HepG2 (cell line): ENCODE measurements around the gene ANKZF1. TPM values are rescaled to one million over a fixed set of nuclear protein-coding genes. Genes with fewer than 3 reads are reported as not detected.

ENCODE experiments used
- ATAC-seq: fragments of 200-7000 bp; cut with Tn5 transposase; 3 replicates; pipeline ENCODE4 v1.9.1; 2020; ENCODE audit warnings: mild to moderate bottlenecking, moderate library complexity
- BruUV-seq: library from RNA; stranded (reverse); fragments of 400-500 nt; replicated peaks from 2 replicates; lab custom pipeline; 2021; lab: Mats Ljungman, UMichigan
- CTCF ChIA-PET: fragments of 300-600 bp; formaldehyde crosslinking; extraction: SDS; loops from one replicate; lab custom pipeline; 2021; ENCODE audit warnings: low total read pairs, inconsistent platforms, low intra/inter-chr PET ratio; lab: Yijun Ruan, JAX
- POLR2A ChIA-PET: fragments of 350-600 bp; sonication (Branson Sonifier 250); formaldehyde crosslinking; loops from one replicate; lab custom pipeline; 2020; ENCODE audit warnings: antibody characterized with exemption, inconsistent platforms; lab: Yijun Ruan, JAX
- DNase-seq: peaks from one replicate; pipeline ENCODE4 v3.0.0-alpha.2; 2015; ENCODE audit warnings: low spot score
- FAIRE-seq: peaks from 3 replicates; lab custom pipeline; 2011; peaks lifted over from hg19 to GRCh38; lab: Jason Lieb, UNC
- H2AFZ ChIP-seq: one replicate; pipeline ENCODE4 v1.6.1; 2011; ENCODE audit warnings: low read length, inconsistent platforms
- H3K27ac ChIP-seq: fragments of 300-600 bp; 3 replicates; pipeline ENCODE4 v1.8.0; 2011; ENCODE audit warnings: mixed run types, mild to moderate bottlenecking, mixed read lengths, low read length, inconsistent platforms; ENCODE audit not compliant: insufficient read depth; ENCODE audit errors: extremely low read length
- H3K27me3 ChIP-seq, 2 experiments: fragments of 200-600 bp in 1 of 2; 2 replicates in 1 of 2; 3 replicates in 1 of 2; pipeline versions ENCODE4 v1.6.0 to v1.8.0; 2011; ENCODE audit warnings: low read length in 2 of 2, mild to moderate bottlenecking in 2 of 2, moderate library complexity in 2 of 2, inconsistent platforms in 1 of 2; ENCODE audit not compliant: insufficient read depth in 2 of 2, control insufficient read depth in 1 of 2
- H3K36me3 ChIP-seq, 2 experiments: fragments of 200-600 bp in 1 of 2; replicated peaks in 1 of 2; 2 replicates in 1 of 2; 3 replicates in 1 of 2; pipeline versions ENCODE4 v1.5.1 to v1.8.0; 2011; ENCODE audit warnings: low read length in 2 of 2, inconsistent platforms in 1 of 2; ENCODE audit not compliant: insufficient read depth in 2 of 2, control insufficient read depth in 1 of 2
- H3K4me1 ChIP-seq: 2 replicates; pipeline ENCODE4 v1.5.1; 2012; ENCODE audit warnings: low read length, inconsistent platforms; ENCODE audit not compliant: insufficient read depth
- H3K4me2 ChIP-seq: 2 replicates; pipeline ENCODE4 v1.6.0; 2011; ENCODE audit warnings: low read depth, low read length, inconsistent platforms
- H3K4me3 ChIP-seq, 3 experiments: fragments of 200-600 bp in 1 of 3; sonication (generic), shearing (Covaris generic) in 1 of 3; replicated peaks in 1 of 3; 2 replicates each; pipeline ENCODE4 v1.5.1; 2011 to 2016; ENCODE audit warnings: low read length in 3 of 3, inconsistent platforms in 2 of 3, low read depth in 2 of 3, mild to moderate bottlenecking in 2 of 3, control low read depth in 1 of 3, mixed read lengths in 1 of 3; ENCODE audit not compliant: insufficient read depth in 1 of 3
- H3K79me2 ChIP-seq: one replicate; pipeline ENCODE4 v1.6.1; 2011; ENCODE audit warnings: low read length, inconsistent platforms; ENCODE audit not compliant: insufficient read depth
- H3K9ac ChIP-seq: 2 replicates; pipeline ENCODE4 v1.6.0; 2011; ENCODE audit warnings: mild to moderate bottlenecking, low read depth, low read length, inconsistent platforms; ENCODE audit not compliant: insufficient read depth
- H3K9me3 ChIP-seq: 2 replicates; pipeline ENCODE4 v1.5.1; 2012; ENCODE audit warnings: mild to moderate bottlenecking, low read length
- H4K20me1 ChIP-seq: 2 replicates; pipeline ENCODE4 v1.6.0; 2011; ENCODE audit warnings: inconsistent platforms, mild to moderate bottlenecking, low read length, moderate library complexity; ENCODE audit not compliant: insufficient read depth
- CTCF ChIP-seq: sonication (generic); formaldehyde crosslinking; IDR thresholded peaks from 2 replicates; pipeline ENCODE4 v1.5.0; 2020; ENCODE audit warnings: mild to moderate bottlenecking, missing genetic modification reagents, moderate library complexity
- DZIP1 ChIP-seq: sonication (generic); formaldehyde crosslinking; IDR thresholded peaks from 2 replicates; pipeline ENCODE4 v1.5.0; 2020; ENCODE audit warnings: mild to moderate bottlenecking, missing genetic modification reagents
- PCBP2 ChIP-seq: fragments of 200-400 bp; formaldehyde crosslinking; optimal IDR thresholded peaks from 2 replicates; pipeline ENCODE3; 2018; ENCODE audit warnings: low read length, low read depth; ENCODE audit not compliant: poor library complexity, severe bottlenecking
- UBTF ChIP-seq: sonication (generic); formaldehyde crosslinking; IDR thresholded peaks from 2 replicates; pipeline ENCODE4 v1.4.0; 2020; ENCODE audit warnings: mild to moderate bottlenecking, missing genetic modification reagents
- ZNF18 ChIP-seq: sonication (generic); formaldehyde crosslinking; IDR thresholded peaks from 2 replicates; pipeline ENCODE4 v1.8.0; 2022; ENCODE audit warnings: mild to moderate bottlenecking, missing genetic modification reagents; ENCODE audit not compliant: insufficient replicate concordance
- ZNF512B ChIP-seq: sonication (generic); formaldehyde crosslinking; IDR thresholded peaks from 2 replicates; pipeline ENCODE4 v1.5.1; 2020; ENCODE audit warnings: missing genetic modification reagents, mild to moderate bottlenecking, borderline replicate concordance
- ZNF572 ChIP-seq: sonication (generic); formaldehyde crosslinking; IDR thresholded peaks from 2 replicates; pipeline ENCODE4 v1.5.1; 2020; ENCODE audit warnings: mild to moderate bottlenecking, missing genetic modification reagents
- ZNF746 ChIP-seq: sonication (generic); formaldehyde crosslinking; IDR thresholded peaks from 2 replicates; pipeline ENCODE4 v1.8.0; 2022; ENCODE audit warnings: mild to moderate bottlenecking, missing genetic modification reagents
- WGBS: methylation state at CpG from one replicate; pipeline ENCODE4 v1.1.6; 2017; ENCODE audit warnings: low lambda C conversion rate; 5-methylcytosine and 5-hydroxymethylcytosine counted together
- in situ Hi-C: cut with HindIII; loops from 2 replicates; pipeline ENCODE4 v1.10.0; 2017; ENCODE audit warnings: low pct_unique_long_range_greater_than_20kb; ENCODE audit not compliant: extremely low pct_ligation_motif_present
- intact Hi-C: fragments of 100-400 bp; cut with micrococcal nuclease; formaldehyde crosslinking; loops from one replicate; pipeline ENCODE4 v1.10.0; 2022; ENCODE audit not compliant: unreplicated experiment
- polyA plus RNA-seq, 8 experiments: library from polyadenylated mRNA; depleted of rRNA in 3 of 8; stranded (reverse) in 7 of 8; unstranded in 1 of 8; fragments of >200 nt; fragmentation: Illumina TruSeq in 4 of 8; extraction: Trizol in 4 of 8; gene quantifications; 2 replicates each; pipeline versions ENCODE4 v1.2.1 to v1.2.3, GENCODE V29; 2011 to 2016; ENCODE audit warnings: low read depth in 4 of 8, missing spikeins in 1 of 8, mixed read lengths in 1 of 8; ENCODE audit not compliant: insufficient read depth in 1 of 8
- total RNA-seq, 5 experiments: library from RNA; depleted of rRNA; stranded (reverse); fragments of >200 nt; fragmentation: Illumina TruSeq; extraction: Trizol; gene quantifications; 2 replicates each; pipeline ENCODE4 v1.2.3, GENCODE V29; 2016; ENCODE audit warnings: low read depth in 1 of 5

The ANKZF1 gene
- total and polyA plus RNA-seq, 2 of the 13 experiments (the other 11 are each of a cell fraction or from before 2014, with no cell fraction given): 25.3 to 128 TPM

- Histone ChIP-seq H3K4me1 (peaks cover 27% of the 10 kb centered on the region), H4K20me1 (no peaks in the 10 kb centered on the region), H3K4me3 (peak overlapping the region; percentile 59 to 77 (median 73)), H3K27ac (peak overlapping the region; percentile 62), H3K79me2 (no peaks in the 10 kb centered on the region), H3K9me3 (no peaks in the 10 kb centered on the region), H3K36me3 (peaks cover 4 to 10% of the 10 kb centered on the region in 2 experiments; a peak in 4 of 5 replicates), H2AFZ (no peak overlapping the region), H3K4me2 (peak overlapping the region; percentile 96), H3K9ac (peak overlapping the region; percentile 80), H3K27me3 (no peaks in the 10 kb centered on the region)
- DNase-seq (no peak), FAIRE-seq (no peak), ATAC-seq (peak; percentile 8)
- intact Hi-C loops: loop anchor here (1.0 kb wide), 2 partner anchors 14 to 31 kb away; no protein-coding TSS in a partner anchor
- no TSS peak for BruUV-seq
- WGBS: 77% methylated on average over 12 of the region's 12 CpGs
- ChIA-PET CTCF (interaction anchor here (2.8 kb wide), 1 partner anchor 18 kb away, joined by 28 read pairs; no protein-coding TSS in a partner anchor), POLR2A (interaction anchor here (1.3 to 3.3 kb wide), 9 partner anchors 10 to 103 kb away, joined by 3 to 70 read pairs (median 19); partner anchors contain the start of genes ABCB6, ANKZF1, ATG9A and CNPPD1)
- in situ Hi-C loops: no loop called here
- TF ChIP-seq DZIP1 (CRISPR knock-in tag) (peak; percentile 59; the same call in 1 of the 2 replicates), ZNF746 (0 out of 2 replicates have a peak, but pooled peaks have one; percentile 16), CTCF (CRISPR knock-in tag) (peak; percentile 10; the same call in 1 of the 2 replicates), ZNF18 (peak; percentile 9), ZNF512B (no peak), UBTF (CRISPR knock-in tag) (no peak; the same call in 1 of the 2 replicates), PCBP2 (peak; percentile 91), ZNF572 (CRISPR knock-in tag) (0 out of 2 replicates have a peak, but pooled peaks have one; percentile 57)
Observed at GRCh38 chr2:219279916-219280516, 50.4 kb downstream of the ANKZF1 start.
